ENCODE data around the gene DDIT3.
"Not testable (repeated sequence)": the region's sequence is repeated elsewhere in the genome, so short reads cannot be mapped to it uniquely, and the experiment has no call there.

The DDIT3 gene

GRCh38 chr12:57524814-57525614 is 4.7 kb upstream of the DDIT3 start:
- no peak for DNase-seq

- DNase-seq = no peak
These were observed 3.6 kb upstream of the DDIT3 start for GRCh38 chr12:57523706-57524614.

GRCh38 chr12:57522887-57523705 is 2.8 kb upstream of the DDIT3 start:
- DNase-seq = peak; percentile 63

- peak; percentile 87 for DNase-seq
These were observed 1.9 kb upstream of the DDIT3 start, which contains the start of gene MBD6 for GRCh38 chr12:57522011-57522886. MBD6 (plus strand) TSS chr12:57522824; CDS start chr12:57524304, 1,480 bp downstream.

GRCh38 chr12:57521525-57522010 is 1.3 kb upstream of the DDIT3 start:
- DNase-seq = peak; percentile 56

- DNase-seq = no peak
These were observed 590 bp downstream of the DDIT3 start for GRCh38 chr12:57519796-57520052.

- no peak for DNase-seq
These were observed 1.2 kb downstream of the DDIT3 start for GRCh38 chr12:57518920-57519795.

GRCh38 chr12:57518176-57518919 is 2.0 kb downstream of the DDIT3 start:
- no peak for DNase-seq

GRCh38 chr12:57517718-57518117 is 2.6 kb downstream of the DDIT3 start:
- not testable (repeated sequence) for DNase-seq

GRCh38 chr12:57517187-57517586 is 3.1 kb downstream of the DDIT3 start:
- DNase-seq = no peak

- DNase-seq = no peak
These were observed 3.6 kb downstream of the DDIT3 start for GRCh38 chr12:57516617-57517153.

- DNase-seq = no peak
These were observed 4.3 kb downstream of the DDIT3 start for GRCh38 chr12:57515934-57516541.

- no peak for DNase-seq
These were observed 4.8 kb downstream of the DDIT3 start for GRCh38 chr12:57515408-57515933.

GRCh38 chr12:57514720-57515407 is 5.5 kb downstream of the DDIT3 start:
- no peak for DNase-seq

- not testable (repeated sequence) for DNase-seq
These were observed 6.1 kb downstream of the DDIT3 start for GRCh38 chr12:57514246-57514645.

- not testable (repeated sequence) for DNase-seq
These were observed 6.6 kb downstream of the DDIT3 start for GRCh38 chr12:57513677-57514076.

- DNase-seq = no peak
These were observed 7.0 kb downstream of the DDIT3 start for GRCh38 chr12:57513266-57513665.

GRCh38 chr12:57512665-57513064 is 7.6 kb downstream of the DDIT3 start:
- no peak for DNase-seq

Measured in NCI-H2171 (cell line).